ENCODE measurements around the gene FGF22. TPM values are rescaled to one million over a fixed set of nuclear protein-coding genes. Genes with fewer than 3 reads are reported as not detected.

The FGF22 gene
- polyA plus RNA-seq, 1 experiment = 0.05 TPM

- POLR2A ChIA-PET = no interaction called here
- CTCF ChIA-PET = no interaction called here
- no peak for DNase-seq (ENCODE audit: low read depth)
These were observed 46.6 kb upstream of the FGF22 start for GRCh38 chr19:593055-593454.

GRCh38 chr19:593505-593904, 46.2 kb upstream of the FGF22 start:
- no peaks in the 10 kb centered on the region for H3K36me3 ChIP-seq (ENCODE audit: control insufficient read depth, insufficient read depth, low read length)
- TF ChIP-seq CTCF (IDR thresholded peaks at IDR 0.05; ENCODE audit: insufficient read depth, low read depth, low read length) = no peak
- ChIA-PET POLR2A (no interaction called here), CTCF (no interaction called here)
- DNase-seq (ENCODE audit: low read depth) = no peak
- no peaks in the 10 kb centered on the region; the same call in none of the 2 replicates for H3K27me3 ChIP-seq (ENCODE audit: control insufficient read depth, insufficient read depth, low read length)
- H3K4me3 ChIP-seq (ENCODE audit: low read depth, low read length) = no peak overlapping the region

More at GRCh38 chr19:593055-593454, 46.6 kb upstream of the FGF22 start:
- no peaks in the 10 kb centered on the region; the same call in none of the 2 replicates for H3K27me3 ChIP-seq (ENCODE audit: control insufficient read depth, insufficient read depth, low read length)
- no peak overlapping the region for H3K4me3 ChIP-seq (ENCODE audit: low read depth, low read length)
- no peak for TF ChIP-seq CTCF (IDR thresholded peaks at IDR 0.05; ENCODE audit: insufficient read depth, low read depth, low read length)
- no peaks in the 10 kb centered on the region for H3K36me3 ChIP-seq (ENCODE audit: control insufficient read depth, insufficient read depth, low read length)

- DNase-seq (ENCODE audit: low read depth) = no peak
- no peak overlapping the region for H3K4me3 ChIP-seq (ENCODE audit: low read depth, low read length)
- H3K27me3 ChIP-seq (ENCODE audit: control insufficient read depth, insufficient read depth, low read length) = no peaks in the 10 kb centered on the region; the same call in none of the 2 replicates
- no peaks in the 10 kb centered on the region for H3K36me3 ChIP-seq (ENCODE audit: control insufficient read depth, insufficient read depth, low read length)
- no peak for TF ChIP-seq CTCF (IDR thresholded peaks at IDR 0.05; ENCODE audit: insufficient read depth, low read depth, low read length)
- ChIA-PET POLR2A (no interaction called here), CTCF (no interaction called here)
These were observed 45.3 kb upstream of the FGF22 start for GRCh38 chr19:594265-594870.

- Histone ChIP-seq H3K27me3 (ENCODE audit: control insufficient read depth, insufficient read depth, low read length) (no peaks in the 10 kb centered on the region; the same call in none of the 2 replicates), H3K36me3 (ENCODE audit: control insufficient read depth, insufficient read depth, low read length) (no peaks in the 10 kb centered on the region), H3K4me3 (ENCODE audit: low read depth, low read length) (no peak overlapping the region)
- no peak for DNase-seq (ENCODE audit: low read depth)
- TF ChIP-seq CTCF (IDR thresholded peaks at IDR 0.05; ENCODE audit: insufficient read depth, low read depth, low read length) = no peak
- POLR2A ChIA-PET = no interaction called here
- CTCF ChIA-PET = no interaction called here
These were observed 44.1 kb upstream of the FGF22 start for GRCh38 chr19:595326-596262.

- TF ChIP-seq CTCF (IDR thresholded peaks at IDR 0.05; ENCODE audit: insufficient read depth, low read depth, low read length) = no peak
- Histone ChIP-seq H3K4me3 (ENCODE audit: low read depth, low read length) (no peak overlapping the region), H3K27me3 (ENCODE audit: control insufficient read depth, insufficient read depth, low read length) (no peaks in the 10 kb centered on the region; the same call in 1 of the 2 replicates), H3K36me3 (ENCODE audit: control insufficient read depth, insufficient read depth, low read length) (no peaks in the 10 kb centered on the region)
- DNase-seq (ENCODE audit: low read depth) = no peak
- ChIA-PET CTCF (no interaction called here), POLR2A (no interaction called here)
These were observed 43.4 kb upstream of the FGF22 start for GRCh38 chr19:596263-596655.
